ENCODE data around the gene TXN2.

- TF ChIP-seq CTCF (IDR thresholded peaks at IDR 0.05; ENCODE audit: insufficient read depth, low read depth, low read length) (no peak), EZH2 (IDR thresholded peaks at IDR 0.05; ENCODE audit: insufficient read depth, low read length) (no peak)
Observed at GRCh38 chr22:36493690-36494110, 12.3 kb upstream of the TXN2 start.
